Panc1 (cell line): ENCODE data around the gene NDUFA11. TPM values are rescaled to one million over a fixed set of nuclear protein-coding genes. Genes with fewer than 3 reads are reported as not detected.
A peak's percentile ranks its signal among the peaks of the same experiment; 100 is the strongest.

ENCODE experiments used
- ATAC-seq: fragments of 200-7000 bp; cut with Tn5 transposase; 2 replicates; pipeline ENCODE4 v1.9.1; 2020; ENCODE audit warnings: mild to moderate bottlenecking, moderate library complexity
- BruUV-seq: library from RNA; stranded (reverse); fragments of 400-500 nt; replicated peaks from 2 replicates; lab custom pipeline; 2021; lab: Mats Ljungman, UMichigan
- CTCF ChIA-PET: fragments of 300-600 bp; sonication (Branson Sonifier 250); formaldehyde crosslinking; loops from one replicate; lab custom pipeline; 2022; ENCODE audit warnings: antibody characterized with exemption; lab: Charles Lee
- POLR2A ChIA-PET: fragments of 300-600 bp; sonication (Branson Sonifier 250); formaldehyde crosslinking; loops from one replicate; lab custom pipeline; 2022; ENCODE audit warnings: antibody characterized with exemption; lab: Charles Lee
- DNase-seq: peaks from one replicate; pipeline ENCODE4 v3.0.0-alpha.2; 2010; ENCODE audit warnings: low read depth, low spot score
- H3K27ac ChIP-seq: 2 replicates; pipeline ENCODE4 v1.5.1; 2011; ENCODE audit warnings: mild to moderate bottlenecking, low read length, inconsistent platforms
- H3K27me3 ChIP-seq: fragments of 200-500 bp; sonication (Bioruptor generic); 2 replicates; pipeline ENCODE4 v1.6.0; 2014; ENCODE audit warnings: low read length, inconsistent platforms; ENCODE audit not compliant: control insufficient read depth, insufficient read depth
- H3K36me3 ChIP-seq: fragments of 200-500 bp; sonication (Bioruptor generic); 2 replicates; pipeline ENCODE4 v1.5.1; 2014; ENCODE audit warnings: inconsistent platforms, mild to moderate bottlenecking, low read length, moderate library complexity; ENCODE audit not compliant: control insufficient read depth, insufficient read depth
- H3K4me1 ChIP-seq: 2 replicates; pipeline ENCODE4 v1.5.1; 2011; ENCODE audit warnings: inconsistent platforms, mild to moderate bottlenecking, low read length, moderate library complexity; ENCODE audit not compliant: control insufficient read depth, insufficient read depth
- H3K4me3 ChIP-seq, 2 experiments: 2 replicates each; pipeline ENCODE4 v1.5.1; 2011 to 2012; ENCODE audit warnings: low read depth in 2 of 2, low read length in 2 of 2, mild to moderate bottlenecking in 2 of 2, inconsistent platforms in 1 of 2, moderate library complexity in 1 of 2
- H3K9me3 ChIP-seq: fragments of 200-500 bp; sonication (Bioruptor generic); 2 replicates; pipeline ENCODE4 v1.5.1; 2014; ENCODE audit warnings: low read depth, mild to moderate bottlenecking, inconsistent platforms, low read length, moderate library complexity; ENCODE audit not compliant: control insufficient read depth, insufficient read depth
- CTCF ChIP-seq: fragments of 450-650 bp; IDR thresholded peaks from 2 replicates; pipeline ENCODE4 v1.5.1; 2017; ENCODE audit warnings: mild to moderate bottlenecking
- POLR2AphosphoS5 ChIP-seq: IDR thresholded peaks from 2 replicates; pipeline ENCODE4 v1.6.1; 2012; ENCODE audit warnings: mild to moderate bottlenecking, low read depth, low read length, moderate library complexity
- REST ChIP-seq, 2 experiments: IDR thresholded peaks; 2 replicates each; pipeline ENCODE4 v1.6.1; 2011 to 2012; ENCODE audit warnings: low read depth in 2 of 2, control low read depth in 1 of 2, low read length in 1 of 2, mild to moderate bottlenecking in 1 of 2, moderate library complexity in 1 of 2; ENCODE audit not compliant: insufficient read depth in 1 of 2
- SIN3A ChIP-seq: IDR thresholded peaks from 2 replicates; pipeline ENCODE4 v1.6.1; 2012; ENCODE audit warnings: low read depth, mild to moderate bottlenecking, low read length, moderate library complexity, borderline replicate concordance; ENCODE audit not compliant: insufficient read depth
- TCF7L2 ChIP-seq: IDR thresholded peaks from 2 replicates; pipeline ENCODE4 v1.6.1; 2011; ENCODE audit warnings: mild to moderate bottlenecking, low read depth, low read length, inconsistent platforms
- in situ Hi-C: cut with HindIII; loops from 2 replicates; pipeline ENCODE4 v1.10.0; 2016; ENCODE audit warnings: low sequenced_read_pairs, low pct_unique_long_range_greater_than_20kb
- intact Hi-C: fragments of 100-400 bp; cut with micrococcal nuclease; formaldehyde crosslinking; loops from one replicate; pipeline ENCODE4 v1.10.0; 2022; ENCODE audit not compliant: unreplicated experiment
- total RNA-seq: library from RNA; stranded (reverse); gene quantifications from one replicate; pipeline ENCODE4 v1.2.1, GENCODE V29; 2021; ENCODE audit not compliant: unreplicated experiment

The NDUFA11 gene
- total RNA-seq, 1 experiment from 2014 or later, result 242 TPM

DNA sequence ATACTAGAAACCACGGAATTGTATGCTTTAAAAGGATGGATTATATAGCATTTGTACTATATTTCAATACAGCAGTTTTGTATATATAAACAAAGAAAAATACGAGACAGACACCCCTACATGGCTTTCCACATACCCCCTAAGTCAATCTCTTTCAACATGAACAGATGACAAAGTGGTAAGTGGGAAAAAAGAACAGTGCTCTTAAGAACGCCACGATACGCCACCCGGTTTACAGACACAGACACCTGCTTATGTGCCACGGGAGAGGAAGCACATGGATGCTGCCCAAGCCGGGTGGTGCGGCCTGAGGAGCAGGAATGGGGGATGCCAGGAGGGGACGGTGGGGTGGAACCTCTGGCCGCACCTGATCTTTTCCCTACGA is 18.6 kb upstream of the NDUFA11 start:
- ATAC-seq, result no peak
- no peaks in the 10 kb centered on the region for H3K4me1 ChIP-seq
- H3K27ac ChIP-seq, result no peak overlapping the region
- ChIA-PET CTCF (no interaction called here), POLR2A (no interaction called here)
- no peak for TF ChIP-seq TCF7L2
- TF ChIP-seq CTCF, result no peak
- TF ChIP-seq SIN3A, result no peak
- TF ChIP-seq REST (IDR thresholded peaks at IDR 0.05; ENCODE audit: insufficient read depth in 1 of 2, low read depth in 2 of 2, low read length in 1 of 2), result no peak
- no peak for TF ChIP-seq POLR2AphosphoS5
- no peak for DNase-seq
- H3K36me3 ChIP-seq, result no peaks in the 10 kb centered on the region
- no peak overlapping the region for H3K4me3 ChIP-seq
- intact Hi-C loops, result no loop called here
- in situ Hi-C loops, result no loop called here
- no peaks in the 10 kb centered on the region for H3K9me3 ChIP-seq
- H3K27me3 ChIP-seq, result no peaks in the 10 kb centered on the region
- no TSS peak for BruUV-seq

- no peaks in the 10 kb centered on the region for H3K4me1 ChIP-seq
- no peaks in the 10 kb centered on the region for H3K36me3 ChIP-seq
- no peak overlapping the region for H3K4me3 ChIP-seq
- no peak overlapping the region for H3K27ac ChIP-seq
- TF ChIP-seq TCF7L2, result no peak
- TF ChIP-seq POLR2AphosphoS5, result no peak
- no peak for TF ChIP-seq SIN3A
- no peak for TF ChIP-seq CTCF
- TF ChIP-seq REST (IDR thresholded peaks at IDR 0.05; ENCODE audit: insufficient read depth in 1 of 2, low read depth in 2 of 2, low read length in 1 of 2), result no peak
- ChIA-PET POLR2A (no interaction called here), CTCF (no interaction called here)
- DNase-seq (no peak), ATAC-seq (no peak)
- no peaks in the 10 kb centered on the region for H3K27me3 ChIP-seq
- TSS peak; percentile 48 for BruUV-seq
- in situ Hi-C loops (no loop called here), intact Hi-C loops (no loop called here)
- H3K9me3 ChIP-seq, result no peaks in the 10 kb centered on the region
Measured at GRCh38 chr19:5921516-5922160, 18.0 kb upstream of the NDUFA11 start.
